Measurements from ENCODE around the gene PPOX.
A peak's percentile ranks its signal among the peaks of the same experiment; 100 is the strongest.

The PPOX gene

GRCh38 chr1:161197560-161198193 is 31.5 kb downstream of the PPOX start:
- DNase-seq (ENCODE audit: low read depth in 2 of 2), result no peak

- no peak for DNase-seq (ENCODE audit: low read depth in 2 of 2)
These were observed 32.1 kb downstream of the PPOX start for GRCh38 chr1:161198194-161198896.

GRCh38 chr1:161198897-161199431 is 32.7 kb downstream of the PPOX start, which contains the start of gene ADAMTS4:
ADAMTS4 (minus strand) TSS chr1:161199054; CDS start chr1:161198627, 427 bp downstream.
- no peak for DNase-seq (ENCODE audit: low read depth in 2 of 2)

GRCh38 chr1:161199506-161200139 is 33.4 kb downstream of the PPOX start:
- DNase-seq (ENCODE audit: low read depth in 2 of 2), result no peak

- no peak for DNase-seq (ENCODE audit: low read depth in 2 of 2)
These were observed 34.3 kb downstream of the PPOX start for GRCh38 chr1:161200421-161200991.

- DNase-seq (ENCODE audit: low read depth in 2 of 2), result no peak
These were observed 35.0 kb downstream of the PPOX start for GRCh38 chr1:161200992-161201835.

GRCh38 chr1:161201836-161202712 is 35.8 kb downstream of the PPOX start, which contains the start of gene NDUFS2:
NDUFS2 (plus strand) TSS chr1:161202367; CDS start chr1:161202386, 19 bp downstream.
- DNase-seq (ENCODE audit: low read depth in 2 of 2), result peak; percentile 89 to 95

GRCh38 chr1:161206411-161207140 is 40.4 kb downstream of the PPOX start:
- no peak for DNase-seq (ENCODE audit: low read depth in 2 of 2)

GRCh38 chr1:161207173-161207572 is 40.9 kb downstream of the PPOX start:
- no peak for DNase-seq (ENCODE audit: low read depth in 2 of 2)

GRCh38 chr1:161209790-161210409 is 43.7 kb downstream of the PPOX start:
- peak in 1 of 2 donors; percentile 47 for DNase-seq (ENCODE audit: low read depth in 2 of 2)

- no peak for DNase-seq (ENCODE audit: low read depth in 2 of 2)
These were observed 48.1 kb downstream of the PPOX start for GRCh38 chr1:161214369-161214768.

GRCh38 chr1:161215076-161215475 is 48.9 kb downstream of the PPOX start, which contains the start of gene FCER1G:
FCER1G (plus strand) TSS chr1:161215295; CDS start chr1:161215322, 27 bp downstream.
- DNase-seq (ENCODE audit: low read depth in 2 of 2), result no peak

GRCh38 chr1:161216945-161217712 is 50.9 kb downstream of the PPOX start:
- DNase-seq (ENCODE audit: low read depth in 2 of 2), result no peak

GRCh38 chr1:161217831-161218230 is 51.6 kb downstream of the PPOX start:
- no peak for DNase-seq (ENCODE audit: low read depth in 2 of 2)

GRCh38 chr1:161218301-161219077 is 52.3 kb downstream of the PPOX start:
- DNase-seq (ENCODE audit: low read depth in 2 of 2), result no peak

GRCh38 chr1:161219078-161219892 is 53.1 kb downstream of the PPOX start:
- no peak for DNase-seq (ENCODE audit: low read depth in 2 of 2)

Data from stimulated activated CD8-positive, alpha-beta memory T cell treated with anti-CD3 and anti-CD28 coated beads, Interleukin-15, amount 100 ng/mL, for 4 hours (primary cell).